ENCODE results near the gene EML5.

DNA sequence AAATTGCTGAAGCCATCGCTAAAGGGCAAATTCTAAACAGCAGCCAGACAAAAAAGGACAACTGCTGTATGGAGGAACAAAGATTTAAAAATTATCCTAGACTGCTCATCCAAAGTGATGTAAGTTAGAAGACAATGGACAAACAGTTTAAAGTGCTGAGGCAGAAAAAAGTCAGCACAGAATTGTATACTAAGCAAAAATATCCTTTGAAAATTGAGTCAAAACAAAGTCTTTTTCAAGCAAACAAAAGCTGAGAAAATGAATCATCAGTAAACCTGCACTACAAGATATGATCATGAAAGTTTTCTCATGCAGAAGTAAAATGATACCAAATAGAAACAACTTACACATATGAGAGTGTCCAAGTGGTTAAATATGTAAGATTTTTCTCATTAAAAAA lies 43.6 kb downstream of the EML5 start:
- TF ChIP-seq POLR2A (IDR thresholded peaks at IDR 0.05) (no peak), CTCF (IDR thresholded peaks at IDR 0.05) (no peak)

Data from prostate gland (tissue), 2 donors.